Astrocyte (in vitro differentiated cells and primary cell): Measurements from ENCODE around the gene RPAP3.

Experiments
- EZH2 ChIP-seq: IDR thresholded peaks from 2 replicates; pipeline ENCODE4 v1.6.1; 2012; ENCODE audit warnings: mild to moderate bottlenecking, low read length, inconsistent platforms; ENCODE audit not compliant: insufficient read depth
- TF ChIP-seq, protein P1 (sequence below): IDR thresholded peaks from 2 replicates; pipeline ENCODE4 v1.5.1; 2011; ENCODE audit warnings: low read depth, mild to moderate bottlenecking, inconsistent platforms, low read length, moderate library complexity; ENCODE audit not compliant: insufficient read depth

DNA sequence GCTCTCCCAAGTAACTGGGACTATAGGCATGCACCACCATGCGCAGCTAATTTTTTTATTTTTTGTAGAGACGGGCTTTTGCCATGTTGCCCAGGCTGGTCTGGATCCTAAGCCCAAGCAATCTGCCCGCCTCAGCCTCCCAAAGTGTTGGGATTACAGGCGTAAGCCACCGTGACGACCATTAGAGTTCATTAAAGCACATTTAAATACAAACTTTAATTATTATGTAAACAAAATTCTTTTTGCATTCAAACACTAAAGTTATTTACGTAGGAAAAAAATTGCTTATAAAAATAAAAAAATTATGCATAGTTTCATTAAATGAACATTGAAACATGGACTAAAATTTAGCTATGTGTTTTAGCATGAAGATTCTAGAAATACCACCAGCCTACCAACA is 7.2 kb downstream of the RPAP3 start:
- TF ChIP-seq, protein P1, sequence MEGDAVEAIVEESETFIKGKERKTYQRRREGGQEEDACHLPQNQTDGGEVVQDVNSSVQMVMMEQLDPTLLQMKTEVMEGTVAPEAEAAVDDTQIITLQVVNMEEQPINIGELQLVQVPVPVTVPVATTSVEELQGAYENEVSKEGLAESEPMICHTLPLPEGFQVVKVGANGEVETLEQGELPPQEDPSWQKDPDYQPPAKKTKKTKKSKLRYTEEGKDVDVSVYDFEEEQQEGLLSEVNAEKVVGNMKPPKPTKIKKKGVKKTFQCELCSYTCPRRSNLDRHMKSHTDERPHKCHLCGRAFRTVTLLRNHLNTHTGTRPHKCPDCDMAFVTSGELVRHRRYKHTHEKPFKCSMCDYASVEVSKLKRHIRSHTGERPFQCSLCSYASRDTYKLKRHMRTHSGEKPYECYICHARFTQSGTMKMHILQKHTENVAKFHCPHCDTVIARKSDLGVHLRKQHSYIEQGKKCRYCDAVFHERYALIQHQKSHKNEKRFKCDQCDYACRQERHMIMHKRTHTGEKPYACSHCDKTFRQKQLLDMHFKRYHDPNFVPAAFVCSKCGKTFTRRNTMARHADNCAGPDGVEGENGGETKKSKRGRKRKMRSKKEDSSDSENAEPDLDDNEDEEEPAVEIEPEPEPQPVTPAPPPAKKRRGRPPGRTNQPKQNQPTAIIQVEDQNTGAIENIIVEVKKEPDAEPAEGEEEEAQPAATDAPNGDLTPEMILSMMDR: no peak
- no peak for TF ChIP-seq EZH2
